K562 treated with DMSO at 1 percent for 24 hours (cell line): ENCODE results near the gene ARL17A. TPM values are rescaled to one million over a fixed set of nuclear protein-coding genes. Genes with fewer than 3 reads are reported as not detected.

Experiments used
- total RNA-seq: library from RNA; unstranded; fragments of 300-600 nt; gene quantifications from 2 replicates; pipeline ENCODE4 v1.2.3, GENCODE V29; 2022; ENCODE audit warnings: low read depth; ENCODE audit not compliant: insufficient read depth

The ARL17A gene
- total RNA-seq, result 6.0 and 7.1 TPM in 2 replicates

DNA sequence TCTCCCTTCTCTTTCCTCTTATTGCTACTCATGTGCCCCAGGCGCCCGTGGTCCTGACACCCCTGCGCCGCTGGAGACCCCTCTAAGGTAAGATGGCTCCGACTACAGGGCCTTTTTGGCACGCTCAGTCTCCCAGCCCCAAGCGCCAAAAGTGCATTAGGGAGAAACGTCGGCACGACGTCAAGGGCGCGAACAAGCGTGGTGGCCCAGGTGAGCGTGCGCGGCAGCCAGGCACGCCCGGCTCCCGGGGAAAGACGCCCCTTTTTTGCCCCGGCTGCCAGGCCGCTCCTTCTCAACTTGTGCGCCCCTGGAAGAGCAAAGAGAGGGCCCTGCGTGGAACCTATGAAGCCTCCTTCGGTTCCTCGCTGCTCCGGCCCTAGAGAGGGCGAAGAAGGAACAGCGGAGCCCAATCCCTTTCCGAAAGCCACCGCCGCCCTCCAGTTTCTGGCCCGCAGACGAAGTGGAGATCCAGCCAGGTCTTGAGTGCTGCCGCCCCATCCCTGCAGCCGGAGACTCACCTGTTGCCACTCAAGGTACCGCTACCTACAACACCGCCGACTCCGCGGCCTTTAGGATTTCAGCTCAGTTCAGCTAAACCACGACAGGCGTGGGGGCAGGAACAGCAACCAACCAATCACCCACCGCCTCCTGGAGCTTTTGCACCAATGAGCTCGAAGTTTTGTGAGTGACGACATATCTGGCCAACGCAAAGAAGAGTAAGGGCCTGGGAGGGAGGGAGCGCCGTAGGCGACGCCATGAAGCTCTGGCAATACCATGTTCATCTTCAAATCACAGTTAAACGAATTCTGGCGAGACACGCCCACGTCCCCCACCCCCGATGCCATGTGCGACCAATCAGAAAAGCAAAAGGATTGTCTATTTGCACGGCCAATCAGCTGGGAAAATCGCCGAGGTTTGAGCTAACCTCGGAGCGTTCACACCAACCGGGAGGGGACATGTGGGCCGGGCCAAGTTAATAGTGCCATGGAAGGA, at the start of gene ARL17A:
TSS of gene ARL17A (minus strand) at position 609 of the 993 bp plus-strand sequence. CDS start 3,369 bp downstream, outside the sequence.

DNA sequence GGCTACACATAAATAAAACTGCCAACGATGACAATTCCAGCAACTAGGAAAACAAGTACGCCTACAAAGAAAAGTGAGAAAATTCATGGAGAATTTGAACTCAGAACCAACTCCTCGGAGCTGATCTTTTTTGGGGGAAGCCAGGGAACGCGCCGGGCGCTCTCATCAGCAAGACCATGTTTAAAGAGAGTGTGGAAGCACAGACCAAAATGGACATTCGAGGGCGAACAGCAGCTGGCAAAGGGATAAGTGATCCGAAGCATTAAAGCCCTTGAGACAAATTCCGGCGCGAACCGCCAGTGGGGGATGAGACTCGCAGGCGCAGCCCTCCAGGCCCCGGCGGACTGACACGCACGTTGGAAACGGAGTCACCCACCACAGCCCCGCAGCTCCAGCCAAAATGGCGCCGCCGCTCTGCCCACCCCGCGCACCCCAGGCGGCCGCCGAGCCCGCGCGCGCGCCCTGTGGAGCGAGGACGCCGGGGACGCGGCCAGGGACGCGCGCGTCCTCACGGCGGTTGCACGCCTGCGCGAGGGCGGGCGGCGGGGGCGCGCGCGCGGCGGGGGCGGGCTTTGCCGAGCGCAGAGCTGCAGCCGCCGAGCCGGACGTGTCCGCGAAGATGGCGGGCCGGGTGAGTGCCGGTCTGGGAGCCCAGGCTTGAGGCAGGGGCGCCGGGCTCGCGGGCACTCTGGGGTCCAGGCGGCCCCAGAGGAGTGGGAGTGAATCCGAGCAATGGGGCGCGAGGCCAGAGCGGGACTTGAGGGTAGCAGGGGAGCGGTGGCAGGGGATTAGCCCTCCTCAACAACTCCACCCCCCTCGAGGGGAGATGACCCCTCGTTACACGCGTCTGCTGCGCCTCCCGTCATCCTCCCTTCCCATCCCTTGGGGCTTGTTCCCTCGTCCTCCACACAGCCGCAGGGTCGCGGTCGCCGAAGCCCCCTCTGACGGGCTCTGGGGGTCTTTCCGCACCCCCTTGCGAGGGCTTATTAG, 11.0 kb upstream of the ARL17A start, which contains the start of gene NSF:
TSS of gene NSF (plus strand) at position 513 of the 990 bp plus-strand sequence. CDS start at position 620, 107 bp downstream.

DNA sequence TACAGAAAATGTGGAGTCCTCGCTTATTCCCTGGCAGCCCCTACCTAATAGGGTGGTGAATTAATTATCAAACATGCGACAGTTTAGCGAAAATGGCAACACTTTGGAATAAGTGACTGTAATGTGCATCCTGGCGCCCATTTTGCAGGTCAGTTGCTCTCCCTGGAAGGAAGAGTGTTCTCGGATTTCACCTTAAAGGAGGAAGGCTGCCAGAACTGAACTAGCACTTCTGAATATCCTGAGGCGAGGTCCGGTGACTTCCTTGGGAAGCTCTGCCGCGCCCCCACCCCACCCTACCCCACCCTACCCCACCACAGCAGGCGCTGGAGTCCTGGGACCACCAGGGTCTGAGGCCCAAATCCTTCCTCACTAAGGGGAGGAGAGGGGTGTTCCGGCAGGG, 67.3 kb downstream of the ARL17A start, which contains the start of gene LRRC37A2:
TSS of gene LRRC37A2 (plus strand) at position 301 of the 400 bp plus-strand sequence. CDS start 245 bp downstream, outside the sequence.

Other genes with a start within 250 kb of the ARL17A start
- 1.5 and 1.6 TPM in 2 replicates for gene ARL17B, start 217.9 kb downstream of the ARL17A start, total RNA-seq
- 5.1 and 5.5 TPM in 2 replicates for gene LRRC37A2, start 67.2 kb downstream of the ARL17A start, total RNA-seq
- gene NSF, start 11.0 kb upstream of the ARL17A start, total RNA-seq, result 31.5 and 35.6 TPM in 2 replicates
- 1.6 and 2.1 TPM in 2 replicates for gene WNT3, start 239.0 kb upstream of the ARL17A start, total RNA-seq